Lower lobe of right lung (tissue), 2 donors: ENCODE data around the gene CSRP1. TPM values are rescaled to one million over a fixed set of nuclear protein-coding genes. Genes with fewer than 3 reads are reported as not detected.
"Not testable (repeated sequence)": the region's sequence is repeated elsewhere in the genome, so short reads cannot be mapped to it uniquely, and the experiment has no call there.

ENCODE experiments used
- ATAC-seq, 2 donors: fragments of 200-7000 bp; cut with Tn5 transposase; one replicate each; pipeline ENCODE4 v1.9.1; 2020 to 2022; ENCODE audit warnings: mild to moderate bottlenecking in 2 of 2, moderate library complexity in 2 of 2
- DNase-seq: peaks from one replicate; pipeline ENCODE4 v3.0.0-alpha.2; 2020
- H3K27ac ChIP-seq: fragments of 200-600 bp; one replicate; pipeline ENCODE4 v1.8.0; 2022
- H3K27me3 ChIP-seq: fragments of 200-600 bp; one replicate; pipeline ENCODE4 v1.8.0; 2022; ENCODE audit warnings: low read depth
- H3K36me3 ChIP-seq: fragments of 200-600 bp; one replicate; pipeline ENCODE4 v1.8.0; 2022; ENCODE audit warnings: mild to moderate bottlenecking
- H3K4me1 ChIP-seq: fragments of 200-600 bp; one replicate; pipeline ENCODE4 v1.8.0; 2022
- H3K4me3 ChIP-seq: fragments of 200-600 bp; one replicate; pipeline ENCODE4 v1.8.0; 2022; ENCODE audit warnings: mild to moderate bottlenecking
- H3K9me3 ChIP-seq: fragments of 200-600 bp; one replicate; pipeline ENCODE4 v1.8.0; 2022
- intact Hi-C: fragments of 100-400 bp; cut with DNase I; formaldehyde crosslinking; loops from one replicate; pipeline ENCODE4 v1.11.0; 2022
- total RNA-seq: library from RNA; stranded (reverse); fragmentation: NEBNext Ultra II Directional; extraction: Animal tissue kit (Norgen Biotek cat#: 25700); gene quantifications from one replicate; pipeline ENCODE4 v1.2.1, GENCODE V29; 2021
- TF ChIP-seq, protein P1 (sequence below): fragments of 200-600 bp; IDR thresholded peaks from one replicate; pipeline ENCODE4 v1.8.0; 2022; ENCODE audit warnings: antibody characterized with exemption, mild to moderate bottlenecking
- donor health status: DM: no; HTN: yes; CAD: no; lungs with severe emphysema.

CSRP1 gene
- total RNA-seq, 1 donor from 2014 or later = 185 TPM

- H3K27ac ChIP-seq = peak overlapping the region; percentile 50
- no peaks in the 10 kb centered on the region for H3K27me3 ChIP-seq
- intact Hi-C loops = no loop called here
- no peak overlapping the region for H3K4me3 ChIP-seq
- no peaks in the 10 kb centered on the region for H3K9me3 ChIP-seq
- peaks cover 38% of the 10 kb centered on the region for H3K4me1 ChIP-seq
- H3K36me3 ChIP-seq = no peaks in the 10 kb centered on the region
- TF ChIP-seq, protein P1, sequence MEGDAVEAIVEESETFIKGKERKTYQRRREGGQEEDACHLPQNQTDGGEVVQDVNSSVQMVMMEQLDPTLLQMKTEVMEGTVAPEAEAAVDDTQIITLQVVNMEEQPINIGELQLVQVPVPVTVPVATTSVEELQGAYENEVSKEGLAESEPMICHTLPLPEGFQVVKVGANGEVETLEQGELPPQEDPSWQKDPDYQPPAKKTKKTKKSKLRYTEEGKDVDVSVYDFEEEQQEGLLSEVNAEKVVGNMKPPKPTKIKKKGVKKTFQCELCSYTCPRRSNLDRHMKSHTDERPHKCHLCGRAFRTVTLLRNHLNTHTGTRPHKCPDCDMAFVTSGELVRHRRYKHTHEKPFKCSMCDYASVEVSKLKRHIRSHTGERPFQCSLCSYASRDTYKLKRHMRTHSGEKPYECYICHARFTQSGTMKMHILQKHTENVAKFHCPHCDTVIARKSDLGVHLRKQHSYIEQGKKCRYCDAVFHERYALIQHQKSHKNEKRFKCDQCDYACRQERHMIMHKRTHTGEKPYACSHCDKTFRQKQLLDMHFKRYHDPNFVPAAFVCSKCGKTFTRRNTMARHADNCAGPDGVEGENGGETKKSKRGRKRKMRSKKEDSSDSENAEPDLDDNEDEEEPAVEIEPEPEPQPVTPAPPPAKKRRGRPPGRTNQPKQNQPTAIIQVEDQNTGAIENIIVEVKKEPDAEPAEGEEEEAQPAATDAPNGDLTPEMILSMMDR = no peak
- DNase-seq = peak; percentile 26
- ATAC-seq = no peak
Observed at GRCh38 chr1:201552941-201553351, 46.0 kb upstream of the CSRP1 start.

DNA sequence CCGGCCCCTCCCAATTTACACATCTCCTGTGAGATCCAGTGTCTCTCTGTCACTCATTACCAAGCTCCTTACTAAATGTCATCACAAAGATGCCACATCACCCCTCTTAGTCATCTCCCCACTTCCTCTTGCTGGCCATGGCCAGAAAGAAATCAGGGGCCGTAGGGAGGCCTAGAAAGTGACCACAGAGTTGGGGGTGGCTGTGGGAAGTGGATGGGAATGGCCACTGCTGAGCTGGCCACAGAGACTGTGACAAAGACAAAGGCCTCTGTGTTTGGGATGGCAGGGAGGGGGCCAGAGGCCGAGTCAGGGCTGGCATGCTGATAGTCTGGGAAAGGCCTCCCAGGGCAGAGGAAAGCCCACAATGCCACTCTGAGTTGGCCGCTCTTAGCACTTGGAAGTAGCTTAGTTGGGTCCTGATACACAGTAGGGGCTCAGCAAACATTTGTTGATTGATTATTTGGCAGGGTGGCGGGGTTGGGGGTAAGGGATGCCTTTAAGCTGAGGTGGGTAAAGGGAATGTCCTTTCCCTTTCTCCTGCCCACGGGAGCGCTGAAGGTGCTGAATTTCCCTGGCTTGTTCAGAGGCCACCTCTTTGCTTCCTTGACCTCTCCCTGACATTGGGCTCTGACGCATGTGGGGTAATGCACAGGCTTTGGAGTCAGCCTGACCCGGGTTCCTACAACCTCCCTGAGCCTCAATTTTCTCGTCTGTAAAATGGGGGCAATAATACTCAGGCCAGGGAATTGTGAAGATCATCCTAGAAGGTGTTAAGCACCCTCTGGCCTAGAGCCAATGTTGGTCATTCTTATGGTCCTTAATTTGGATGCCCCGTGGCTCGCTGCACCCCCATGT is 45.2 kb upstream of the CSRP1 start:
- Histone ChIP-seq H3K4me1 (peaks cover 38% of the 10 kb centered on the region), H3K4me3 (no peak overlapping the region), H3K27ac (peak overlapping the region; percentile 50), H3K9me3 (no peaks in the 10 kb centered on the region), H3K36me3 (no peaks in the 10 kb centered on the region), H3K27me3 (no peaks in the 10 kb centered on the region)
- peak; percentile 48 to 68 for ATAC-seq
- TF ChIP-seq, protein P1 = no peak
- intact Hi-C loops = no loop called here
- DNase-seq = peak; percentile 45

- Histone ChIP-seq H3K4me1 (peaks cover 30% of the 10 kb centered on the region), H3K27ac (no peak overlapping the region), H3K9me3 (no peaks in the 10 kb centered on the region), H3K36me3 (no peaks in the 10 kb centered on the region), H3K27me3 (no peaks in the 10 kb centered on the region), H3K4me3 (no peak overlapping the region)
- ATAC-seq (no peak), DNase-seq (no peak)
- TF ChIP-seq, protein P1 = no peak
- intact Hi-C loops = no loop called here
Observed at GRCh38 chr1:201551096-201551495, 44.2 kb upstream of the CSRP1 start.

DNA sequence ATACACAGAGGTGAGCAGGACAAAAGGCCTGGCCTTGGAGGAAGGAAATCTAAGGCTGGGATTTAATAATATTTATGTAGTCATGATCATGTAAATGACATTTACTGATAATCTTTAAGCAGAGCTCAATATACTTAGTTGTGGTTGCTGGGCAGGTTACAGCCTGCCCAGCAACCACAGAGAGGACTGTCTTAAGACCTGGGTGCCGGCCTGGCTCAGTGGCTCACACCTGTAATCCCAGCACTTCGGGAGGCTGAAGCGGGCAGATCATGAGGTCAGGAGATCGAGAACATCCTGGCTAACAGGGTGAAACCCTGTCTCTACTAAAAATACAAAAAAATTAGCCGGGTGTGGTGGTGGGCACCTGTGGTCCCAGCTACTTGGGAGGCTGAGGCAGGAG is 42.6 kb upstream of the CSRP1 start:
- H3K27me3 ChIP-seq, H3K4me3 ChIP-seq, DNase-seq, H3K36me3 ChIP-seq, H3K27ac ChIP-seq, intact Hi-C loops, H3K9me3 ChIP-seq, ATAC-seq: not testable (repeated sequence)
- H3K4me1 ChIP-seq = peaks cover 20% of the 10 kb centered on the region

DNA sequence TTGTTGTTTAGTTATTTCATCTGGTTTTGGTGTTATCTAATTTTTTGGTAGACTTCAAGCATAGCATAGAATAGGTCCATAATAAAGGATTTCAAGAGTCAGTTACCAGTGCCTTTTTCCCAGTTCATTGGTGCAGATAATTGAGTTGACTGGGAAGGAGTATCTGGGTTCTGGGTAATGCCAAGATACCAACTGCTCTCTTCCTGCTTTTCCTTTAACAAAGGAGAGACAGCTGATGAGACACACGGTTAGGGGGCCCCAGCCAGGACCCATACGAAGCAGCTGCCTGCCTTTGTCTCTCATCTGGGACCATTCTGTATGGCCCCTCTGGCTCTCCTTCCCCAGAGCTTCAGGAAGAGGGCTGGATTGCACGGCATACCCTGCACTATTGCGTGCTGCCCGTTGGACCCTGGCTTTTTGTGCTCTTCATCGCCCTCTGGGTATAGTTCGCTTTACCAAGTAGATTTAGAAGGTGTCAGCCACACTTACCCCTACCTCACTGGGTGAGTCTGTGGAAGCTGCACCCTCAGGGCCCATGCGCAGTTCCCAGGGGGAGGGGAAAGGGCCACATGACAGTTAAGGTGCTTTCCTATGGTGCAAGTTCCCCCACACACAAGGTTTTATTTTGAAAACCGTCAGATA is 39.0 kb upstream of the CSRP1 start:
- H3K27me3 ChIP-seq = no peaks in the 10 kb centered on the region
- peaks cover 32% of the 10 kb centered on the region for H3K4me1 ChIP-seq
- intact Hi-C loops = no loop called here
- H3K36me3 ChIP-seq = no peaks in the 10 kb centered on the region
- ATAC-seq (no peak), DNase-seq (no peak)
- H3K27ac ChIP-seq = no peak overlapping the region
- H3K4me3 ChIP-seq = no peak overlapping the region
- no peaks in the 10 kb centered on the region for H3K9me3 ChIP-seq
- TF ChIP-seq, protein P1 = no peak

DNA sequence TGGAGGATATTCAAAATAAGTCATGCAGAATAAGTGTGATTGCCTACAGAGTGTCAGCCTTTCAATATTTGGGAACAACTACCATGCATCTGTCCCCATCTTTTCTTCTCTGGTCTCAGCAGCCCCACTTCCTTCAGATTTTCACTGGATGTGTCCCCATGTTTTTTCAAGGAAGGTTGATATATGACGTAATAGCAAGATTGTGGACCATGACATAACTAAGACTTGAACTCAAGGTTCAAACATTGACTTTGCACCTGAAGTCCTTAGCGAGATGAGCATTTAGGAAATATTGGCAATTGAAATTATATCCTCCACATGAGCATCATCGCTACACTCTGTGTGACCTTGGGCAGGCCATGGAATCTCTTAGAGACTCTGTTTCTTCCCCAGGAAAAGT is 37.8 kb upstream of the CSRP1 start:
- ATAC-seq = no peak
- intact Hi-C loops = no loop called here
- peaks cover 41% of the 10 kb centered on the region for H3K4me1 ChIP-seq

More for the DNA sequence above, 37.8 kb upstream of the CSRP1 start:
- TF ChIP-seq, protein P1 = no peak
- DNase-seq = no peak
- H3K27me3 ChIP-seq = peaks cover 4% of the 10 kb centered on the region
- H3K27ac ChIP-seq = no peak overlapping the region
- H3K4me3 ChIP-seq = no peak overlapping the region
- H3K9me3 ChIP-seq = no peaks in the 10 kb centered on the region
- H3K36me3 ChIP-seq = no peaks in the 10 kb centered on the region
